H9 (cell line): ENCODE results near the gene VPS51. TPM values are rescaled to one million over a fixed set of nuclear protein-coding genes. Genes with fewer than 3 reads are reported as not detected.
A peak's percentile ranks its signal among the peaks of the same experiment; 100 is the strongest.

ENCODE experiments used
- DNase-seq: peaks from one replicate; pipeline ENCODE4 v3.0.0-alpha.2; 2017
- H2AFZ ChIP-seq: one replicate; pipeline ENCODE4 v1.6.1; 2013; ENCODE audit warnings: mild to moderate bottlenecking, low read length, control low read depth, moderate library complexity
- H2AK5ac ChIP-seq: 2 replicates; pipeline ENCODE4 v1.6.1; 2013; ENCODE audit warnings: low read length, control low read depth, mixed read lengths; ENCODE audit not compliant: insufficient read length
- H2BK120ac ChIP-seq: one replicate; pipeline ENCODE4 v1.6.1; 2013; ENCODE audit warnings: low read depth, mild to moderate bottlenecking, low read length, control low read depth, inconsistent platforms; ENCODE audit not compliant: poor library complexity, severe bottlenecking
- H2BK12ac ChIP-seq: 2 replicates; pipeline ENCODE4 v1.6.1; 2013; ENCODE audit warnings: low read length, control low read depth, mixed read lengths, low read depth; ENCODE audit not compliant: insufficient read length
- H2BK15ac ChIP-seq: 2 replicates; pipeline ENCODE4 v1.6.1; 2013; ENCODE audit warnings: low read depth, low read length, control low read depth
- H2BK20ac ChIP-seq: one replicate; pipeline ENCODE4 v1.6.1; 2013; ENCODE audit warnings: low read depth, mild to moderate bottlenecking, low read length, control low read depth, inconsistent platforms; ENCODE audit not compliant: poor library complexity, severe bottlenecking
- H2BK5ac ChIP-seq: 2 replicates; pipeline ENCODE4 v1.6.1; 2013; ENCODE audit warnings: low read length, control low read depth, mixed read lengths; ENCODE audit not compliant: insufficient read length
- H3K14ac ChIP-seq: 2 replicates; pipeline ENCODE4 v1.6.1; 2013; ENCODE audit warnings: low read length, control low read depth; ENCODE audit not compliant: insufficient read depth
- H3K18ac ChIP-seq: 2 replicates; pipeline ENCODE4 v1.6.1; 2013; ENCODE audit warnings: low read depth, mild to moderate bottlenecking, mixed read lengths, low read length, control low read depth; ENCODE audit not compliant: insufficient read length
- H3K23ac ChIP-seq: 2 replicates; pipeline ENCODE4 v1.6.1; 2013; ENCODE audit warnings: low read length, control low read depth, mixed read lengths, low read depth; ENCODE audit not compliant: insufficient read length
- H3K23me2 ChIP-seq: 2 replicates; pipeline ENCODE4 v1.6.1; 2013; ENCODE audit warnings: low read depth, mild to moderate bottlenecking, mixed read lengths, low read length, control low read depth; ENCODE audit not compliant: insufficient read length, poor library complexity, severe bottlenecking
- H3K27ac ChIP-seq: 2 replicates; pipeline ENCODE4 v1.5.1; 2013; ENCODE audit warnings: low read length, control low read depth, mixed read lengths, low read depth; ENCODE audit not compliant: insufficient read length
- H3K27me3 ChIP-seq: 2 replicates; pipeline ENCODE4 v1.6.1; 2013; ENCODE audit warnings: low read length, control low read depth, inconsistent platforms; ENCODE audit not compliant: insufficient read depth
- H3K4ac ChIP-seq: 2 replicates; pipeline ENCODE4 v1.6.1; 2013; ENCODE audit warnings: low read depth, mild to moderate bottlenecking, control low read depth, inconsistent platforms, low read length, moderate library complexity
- H3K4me1 ChIP-seq: 2 replicates; pipeline ENCODE4 v1.6.1; 2013; ENCODE audit warnings: low read length, control low read depth, inconsistent platforms; ENCODE audit not compliant: insufficient read depth
- H3K4me2 ChIP-seq: 2 replicates; pipeline ENCODE4 v1.6.1; 2013; ENCODE audit warnings: low read length, control low read depth, mixed read lengths; ENCODE audit not compliant: insufficient read length, insufficient read depth
- H3K56ac ChIP-seq: 2 replicates; pipeline ENCODE4 v1.6.1; 2013; ENCODE audit warnings: low read depth, mild to moderate bottlenecking, mixed read lengths, low read length, control low read depth; ENCODE audit not compliant: insufficient read length
- H3K79me1 ChIP-seq: 2 replicates; pipeline ENCODE4 v1.6.1; 2013; ENCODE audit warnings: low read depth, mild to moderate bottlenecking, moderate library complexity, low read length, control low read depth, inconsistent platforms; ENCODE audit not compliant: insufficient read depth, poor library complexity, severe bottlenecking
- H3K79me2 ChIP-seq: 2 replicates; pipeline ENCODE4 v1.6.1; 2013; ENCODE audit warnings: low read length, control low read depth, inconsistent platforms; ENCODE audit not compliant: insufficient read depth
- H3K9ac ChIP-seq: 2 replicates; pipeline ENCODE4 v1.6.1; 2013; ENCODE audit warnings: low read length, control low read depth, mixed read lengths; ENCODE audit not compliant: insufficient read length; ENCODE audit errors: extremely low read depth
- H3K9me3 ChIP-seq: one replicate; pipeline ENCODE4 v1.6.1; 2013; ENCODE audit warnings: low read depth, low read length, inconsistent platforms; ENCODE audit not compliant: control insufficient read depth
- H3T11ph ChIP-seq: one replicate; pipeline ENCODE4 v1.6.1; 2013; ENCODE audit warnings: mild to moderate bottlenecking, low read length, control low read depth, inconsistent platforms
- H4K20me1 ChIP-seq: one replicate; pipeline ENCODE4 v1.6.1; 2013; ENCODE audit not compliant: control insufficient read depth, insufficient read length, insufficient read depth
- H4K5ac ChIP-seq: 2 replicates; pipeline ENCODE4 v1.6.1; 2013; ENCODE audit warnings: low read depth, mild to moderate bottlenecking, mixed read lengths, low read length, control low read depth; ENCODE audit not compliant: insufficient read length
- H4K8ac ChIP-seq: replicated peaks from 2 replicates; pipeline ENCODE4 v1.6.1; 2013; ENCODE audit warnings: low read length, control low read depth, mixed read lengths, low read depth; ENCODE audit not compliant: insufficient read length
- H4K91ac ChIP-seq: 2 replicates; pipeline ENCODE4 v1.6.1; 2013; ENCODE audit warnings: low read depth, mild to moderate bottlenecking, moderate library complexity, mixed read lengths, low read length, control low read depth; ENCODE audit not compliant: insufficient read length
- H3K27ac Mint-ChIP-seq, 3 experiments: 2 replicates in 2 of 3; 3 replicates in 1 of 3; pipeline ENCODE4 v1.8.0; 2020 to 2021; ENCODE audit warnings: mixed read lengths in 3 of 3, mild to moderate bottlenecking in 1 of 3, moderate library complexity in 1 of 3
- H3K27me3 Mint-ChIP-seq: 2 replicates; pipeline ENCODE4 v1.8.0; 2021; ENCODE audit warnings: low read depth, mild to moderate bottlenecking, moderate library complexity, mixed read lengths
- H3K36me3 Mint-ChIP-seq, 3 experiments: 2 replicates in 2 of 3; 3 replicates in 1 of 3; pipeline ENCODE4 v1.8.0; 2020 to 2021; ENCODE audit warnings: low read depth in 3 of 3, mixed read lengths in 3 of 3; ENCODE audit not compliant: insufficient read depth in 1 of 3
- H3K4me1 Mint-ChIP-seq, 2 experiments: 2 replicates each; pipeline ENCODE4 v1.8.0; 2020; ENCODE audit warnings: mixed read lengths in 2 of 2
- H3K4me3 Mint-ChIP-seq, 2 experiments: 2 replicates in 1 of 2; 3 replicates in 1 of 2; pipeline ENCODE4 v1.8.0; 2020 to 2021; ENCODE audit warnings: mild to moderate bottlenecking in 2 of 2, mixed read lengths in 2 of 2, moderate library complexity in 1 of 2
- H3K9me3 Mint-ChIP-seq, 2 experiments: 2 replicates in 1 of 2; 3 replicates in 1 of 2; pipeline ENCODE4 v1.8.0; 2020; ENCODE audit warnings: mild to moderate bottlenecking in 2 of 2, mixed read lengths in 2 of 2, moderate library complexity in 1 of 2
- CTCF ChIP-seq: fragments of 200-600 bp; sonication (generic); conservative IDR thresholded peaks from 3 replicates; pipeline ENCODE4 v1.8.0; 2021; ENCODE audit warnings: antibody characterized with exemption, mild to moderate bottlenecking
- WGBS: extraction: QIAGEN DNeasy Blood & Tissue Kit; methylation state at CpG from one replicate; pipeline ENCODE4 v1.1.7; 2013; ENCODE audit warnings: missing lambda C conversion rate, low lambda C conversion rate, mixed read lengths; ENCODE audit not compliant: insufficient read length; ENCODE audit errors: extremely low coverage; 5-methylcytosine and 5-hydroxymethylcytosine counted together
- total RNA-seq: library from RNA; stranded (reverse); gene quantifications from 2 replicates; pipeline ENCODE4 v1.2.1, GENCODE V29; 2021

The VPS51 gene
- total RNA-seq, 1 experiment from 2014 or later = 94.7 TPM

DNA sequence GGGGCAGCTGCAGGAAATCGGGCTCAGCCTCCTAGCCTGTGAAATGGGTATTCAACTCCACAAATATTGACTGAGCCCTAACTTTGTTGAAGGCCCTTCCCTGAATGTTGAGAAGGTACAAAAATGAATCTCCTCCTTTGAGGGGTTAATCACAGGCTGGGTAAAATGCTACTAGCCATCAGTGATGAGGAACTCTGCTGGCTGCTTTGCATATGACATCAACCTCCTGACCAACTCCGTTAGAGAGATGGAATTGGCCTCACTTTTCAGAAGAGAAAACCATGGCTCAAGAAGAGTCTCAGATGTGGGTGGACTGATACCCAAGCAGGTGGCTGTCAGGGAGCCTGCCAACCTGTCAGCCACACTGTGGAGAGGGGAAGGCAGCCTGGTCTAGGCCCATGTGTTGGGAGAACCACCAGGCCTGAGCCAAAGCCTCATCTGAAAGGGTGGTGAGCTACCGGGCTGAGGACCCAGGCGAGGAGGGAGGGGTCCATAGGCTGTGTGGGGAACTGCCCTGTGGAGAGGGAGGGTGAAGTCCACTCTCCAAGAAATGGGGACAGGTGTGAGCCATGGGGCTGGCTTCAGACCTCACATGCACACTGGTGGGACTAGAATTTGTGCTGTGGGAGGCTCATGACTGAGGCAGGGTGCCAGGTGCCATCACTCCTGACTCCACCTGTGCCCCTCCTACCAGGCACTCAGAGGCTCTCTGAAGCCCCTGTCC lies 23.9 kb upstream of the VPS51 start:
- Histone ChIP-seq H3K23me2 (no peaks in the 10 kb centered on the region), H2BK20ac (no peak overlapping the region), H4K5ac (peak overlapping the region; percentile 42), H2AK5ac (no peak overlapping the region), H2BK5ac (no peak overlapping the region), H3K4me2 (no peak overlapping the region), H3K79me1 (no peaks in the 10 kb centered on the region), H3K4ac (no peak overlapping the region), H4K8ac (no peak overlapping the region), H3K27ac (no peak overlapping the region), H3K9me3 (no peaks in the 10 kb centered on the region), H2BK120ac (no peak overlapping the region), H3T11ph (no peak overlapping the region), H3K23ac (no peak overlapping the region), H3K56ac (no peak overlapping the region), H4K20me1 (no peaks in the 10 kb centered on the region), H3K18ac (no peak overlapping the region), H3K27me3 (no peaks in the 10 kb centered on the region), H3K9ac (no peak overlapping the region), H2BK12ac (no peak overlapping the region), H2AFZ (no peak overlapping the region), H3K14ac (no peak overlapping the region), H3K79me2 (no peaks in the 10 kb centered on the region), H2BK15ac (no peak overlapping the region), H3K4me1 (peaks cover 2% of the 10 kb centered on the region; the same call in 1 of the 2 replicates), H4K91ac (no peak overlapping the region)
- no peaks in the 10 kb centered on the region for H3K27me3 Mint-ChIP-seq
- peak overlapping the region in 1 of 3 experiments; percentile 15; a peak in 1 of 7 replicates for H3K27ac Mint-ChIP-seq
- H3K9me3 Mint-ChIP-seq = no peaks in the 10 kb centered on the region
- WGBS = no CpG with 5 or more reads among the region's 4 CpGs
- no peak for DNase-seq
- H3K4me1 Mint-ChIP-seq = peaks cover 8 to 13% of the 10 kb centered on the region in 2 experiments
- no peak for TF ChIP-seq CTCF
- no peak overlapping the region for H3K4me3 Mint-ChIP-seq
- H3K36me3 Mint-ChIP-seq = peaks cover 8 to 18% (median 16%) of the 10 kb centered on the region in 3 experiments
